Measurements from ENCODE around the gene SGIP1.
A peak's percentile ranks its signal among the peaks of the same experiment; 100 is the strongest.

Gene SGIP1

GRCh38 chr1:66490816-66491215 lies 43.1 kb upstream of the SGIP1 start:
- H3K27ac ChIP-seq (ENCODE audit: low read depth, low read length): peak overlapping the region; percentile 62
- H3F3A ChIP-seq (ENCODE audit: control insufficient read depth, insufficient read depth): no peaks in the 10 kb centered on the region; the same call in 1 of the 2 replicates
- no peak for TF ChIP-seq CTCF (IDR thresholded peaks at IDR 0.05; ENCODE audit: low read depth, low read length, poor library complexity, severe bottlenecking)
- no peak for TF ChIP-seq EZH2phosphoT487 (IDR thresholded peaks at IDR 0.05; ENCODE audit: borderline replicate concordance, low read length)
- peaks cover 37% of the 10 kb centered on the region for H3K4me1 ChIP-seq (ENCODE audit: control insufficient read depth, low read length)
- no peaks in the 10 kb centered on the region for H3K9me2 ChIP-seq (replicated peaks; ENCODE audit: control insufficient read depth, low read length)
- H3K36me3 ChIP-seq (ENCODE audit: control insufficient read depth, low read length): no peaks in the 10 kb centered on the region
- no peaks in the 10 kb centered on the region for H3K27me3 ChIP-seq (ENCODE audit: control insufficient read depth, low read length)
- H3K79me2 ChIP-seq (ENCODE audit: control insufficient read depth, low read length): no peaks in the 10 kb centered on the region
- no peaks in the 10 kb centered on the region for H3K9me3 ChIP-seq (ENCODE audit: control insufficient read depth, insufficient read depth, low read length)
- peak overlapping the region; percentile 43 for H3K4me3 ChIP-seq (ENCODE audit: low read length)
- H3K4me2 ChIP-seq (ENCODE audit: low read length): peak overlapping the region; percentile 55
- H4K20me1 ChIP-seq (ENCODE audit: control insufficient read depth, insufficient read depth, low read depth, low read length): no peaks in the 10 kb centered on the region

GRCh38 chr1:66492424-66492823 lies 41.5 kb upstream of the SGIP1 start:
- Histone ChIP-seq H3F3A (ENCODE audit: control insufficient read depth, insufficient read depth) (no peaks in the 10 kb centered on the region; the same call in 1 of the 2 replicates), H3K4me2 (ENCODE audit: low read length) (no peak overlapping the region), H3K27ac (ENCODE audit: low read depth, low read length) (no peak overlapping the region), H3K27me3 (ENCODE audit: control insufficient read depth, low read length) (no peaks in the 10 kb centered on the region), H3K4me3 (ENCODE audit: low read length) (no peak overlapping the region), H3K9me2 (replicated peaks; ENCODE audit: control insufficient read depth, low read length) (no peaks in the 10 kb centered on the region), H3K36me3 (ENCODE audit: control insufficient read depth, low read length) (no peaks in the 10 kb centered on the region), H3K4me1 (ENCODE audit: control insufficient read depth, low read length) (peaks cover 41% of the 10 kb centered on the region), H3K9me3 (ENCODE audit: control insufficient read depth, insufficient read depth, low read length) (no peaks in the 10 kb centered on the region), H3K79me2 (ENCODE audit: control insufficient read depth, low read length) (no peaks in the 10 kb centered on the region), H4K20me1 (ENCODE audit: control insufficient read depth, insufficient read depth, low read depth, low read length) (no peaks in the 10 kb centered on the region)
- TF ChIP-seq CTCF (IDR thresholded peaks at IDR 0.05; ENCODE audit: low read depth, low read length, poor library complexity, severe bottlenecking) (no peak), EZH2phosphoT487 (IDR thresholded peaks at IDR 0.05; ENCODE audit: borderline replicate concordance, low read length) (no peak)

- Histone ChIP-seq H3F3A (ENCODE audit: control insufficient read depth, insufficient read depth) (no peaks in the 10 kb centered on the region), H3K9me2 (replicated peaks; ENCODE audit: control insufficient read depth, low read length) (no peaks in the 10 kb centered on the region)
Measured at GRCh38 chr1:66493731-66494130, 40.2 kb upstream of the SGIP1 start.

More at GRCh38 chr1:66493731-66494130, 40.2 kb upstream of the SGIP1 start:
- Histone ChIP-seq H3K27ac (ENCODE audit: low read depth, low read length) (no peak overlapping the region), H3K27me3 (ENCODE audit: control insufficient read depth, low read length) (no peaks in the 10 kb centered on the region), H3K9me3 (ENCODE audit: control insufficient read depth, insufficient read depth, low read length) (no peaks in the 10 kb centered on the region), H4K20me1 (ENCODE audit: control insufficient read depth, insufficient read depth, low read depth, low read length) (no peaks in the 10 kb centered on the region), H3K4me2 (ENCODE audit: low read length) (no peak overlapping the region), H3K36me3 (ENCODE audit: control insufficient read depth, low read length) (no peaks in the 10 kb centered on the region), H3K4me1 (ENCODE audit: control insufficient read depth, low read length) (peaks cover 41% of the 10 kb centered on the region), H3K79me2 (ENCODE audit: control insufficient read depth, low read length) (no peaks in the 10 kb centered on the region), H3K4me3 (ENCODE audit: low read length) (no peak overlapping the region)
- TF ChIP-seq EZH2phosphoT487 (IDR thresholded peaks at IDR 0.05; ENCODE audit: borderline replicate concordance, low read length) (no peak), CTCF (IDR thresholded peaks at IDR 0.05; ENCODE audit: low read depth, low read length, poor library complexity, severe bottlenecking) (no peak)

All from DOHH2 (cell line).